Activated gamma-delta T cell treated with Interleukin-2 at 50 U/mL for 16 hours (primary cell): ENCODE results near the gene STAC.
"Not testable (repeated sequence)": the region's sequence is repeated elsewhere in the genome, so short reads cannot be mapped to it uniquely, and the experiment has no call there.

Experiments
- DNase-seq: peaks from one replicate; pipeline ENCODE4 v3.0.0-alpha.2; 2020

The STAC gene

DNA sequence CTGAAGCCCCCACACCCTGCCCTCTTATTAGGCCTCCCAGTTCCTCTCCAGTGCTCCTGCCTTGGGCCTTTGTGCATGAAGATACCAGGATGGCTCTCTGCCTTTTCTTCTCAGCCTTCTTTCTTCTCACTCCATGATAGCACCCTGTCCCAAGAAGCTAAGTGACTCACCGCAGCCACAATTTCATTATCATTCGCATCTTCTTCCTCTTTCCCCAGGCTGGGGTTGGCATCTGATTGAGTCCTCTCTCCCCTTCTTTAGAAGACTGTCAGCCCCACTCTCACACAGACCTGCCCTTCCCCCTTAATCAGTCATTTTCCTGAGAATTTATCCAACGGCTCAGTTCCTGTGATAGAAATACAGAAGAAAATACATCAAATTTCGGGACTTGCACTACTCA is 102.0 kb downstream of the STAC start:
- DNase-seq: no peak

DNA sequence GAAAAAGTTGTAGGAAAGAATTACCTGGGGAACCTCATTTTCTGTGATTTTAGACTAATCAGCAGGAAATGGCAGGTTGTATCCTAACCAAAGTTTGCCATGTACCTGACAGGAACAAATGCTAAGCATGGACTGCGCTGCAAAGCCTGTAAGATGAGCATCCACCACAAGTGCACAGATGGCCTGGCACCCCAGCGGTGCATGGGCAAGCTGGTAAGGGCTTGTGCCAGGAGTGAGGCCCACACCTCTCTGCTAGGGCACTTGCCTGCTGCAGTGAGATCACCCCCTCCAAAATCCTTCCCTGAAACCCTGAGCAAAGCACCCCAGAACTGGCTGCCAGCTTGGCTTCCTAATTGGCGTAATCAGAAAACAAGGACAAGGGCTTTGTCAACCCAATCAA is 102.6 kb downstream of the STAC start:
- no peak for DNase-seq

DNA sequence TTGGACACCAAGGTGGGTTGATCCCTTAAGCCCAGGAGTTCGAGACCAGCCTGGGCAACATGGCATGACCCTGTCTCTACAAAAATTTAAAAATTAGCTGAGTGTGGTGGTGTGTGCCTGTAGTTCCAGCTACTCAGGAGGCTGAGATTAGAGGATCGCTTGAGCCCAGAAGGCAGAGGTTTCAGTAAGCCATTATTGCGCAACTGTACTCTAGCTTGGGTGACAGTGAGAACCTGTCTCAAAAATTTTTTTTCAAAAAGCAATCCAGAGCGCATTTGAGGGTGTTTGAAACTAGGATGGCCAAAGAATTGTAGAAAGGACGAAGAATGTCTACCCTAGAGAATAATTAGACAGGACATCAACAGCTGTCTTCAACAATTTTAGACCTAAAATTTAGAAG is 103.4 kb downstream of the STAC start:
- no peak for DNase-seq

DNA sequence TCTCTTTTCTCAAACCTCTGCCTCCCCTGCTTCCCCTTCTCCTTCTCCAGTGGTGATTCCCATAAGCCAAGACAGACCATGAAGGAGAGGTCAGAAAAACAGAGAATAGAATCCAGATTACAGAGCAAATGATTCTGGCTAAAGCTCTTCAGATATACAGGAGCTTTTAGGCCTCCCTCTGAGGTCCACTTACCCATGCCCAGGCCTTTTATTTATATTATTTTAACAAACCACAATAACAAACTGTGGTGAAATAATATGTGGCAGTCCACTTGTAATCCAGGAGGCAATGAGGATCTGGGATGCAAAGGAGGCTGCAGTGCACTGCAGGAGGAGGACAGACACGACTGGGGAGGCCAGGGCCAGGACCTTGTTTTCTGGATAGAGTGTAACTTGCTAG is 104.1 kb downstream of the STAC start:
- no peak for DNase-seq

DNA sequence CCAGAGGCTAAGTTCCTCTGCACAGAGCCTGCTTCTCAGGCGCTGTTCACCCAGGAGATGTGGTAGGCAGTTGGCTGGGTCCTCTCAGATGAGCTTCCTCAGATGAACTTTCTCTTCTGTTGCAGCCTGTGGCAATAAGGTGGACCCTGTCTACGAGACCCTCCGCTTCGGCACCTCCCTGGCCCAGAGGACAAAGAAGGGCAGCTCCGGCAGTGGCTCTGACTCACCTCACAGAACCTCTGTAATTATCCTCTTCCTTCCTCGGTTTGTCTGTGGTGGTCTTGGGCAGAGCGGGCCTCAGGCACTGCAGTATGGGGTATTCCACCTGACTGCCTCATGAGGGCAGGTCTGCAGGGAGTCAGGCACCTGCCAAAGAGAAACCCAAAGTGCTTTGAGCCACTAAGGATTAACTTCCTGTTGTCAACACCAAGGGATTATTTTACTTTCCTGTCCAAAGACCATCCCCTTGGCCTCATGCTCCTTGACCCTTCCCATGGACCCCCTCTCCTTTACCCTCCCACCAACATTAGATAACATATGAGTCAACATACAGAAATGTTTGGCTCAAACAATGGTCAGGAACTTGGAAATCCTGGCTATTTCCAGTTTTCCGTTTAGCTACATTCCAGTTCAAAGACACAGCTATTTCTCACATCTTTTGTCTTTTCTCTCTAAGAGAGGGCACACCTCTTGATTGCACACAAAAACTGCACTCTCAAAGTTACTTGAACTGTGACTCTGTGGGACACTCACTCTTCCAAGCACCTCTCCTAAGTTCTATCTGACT is 105.9 kb downstream of the STAC start:
- DNase-seq: no peak

DNA sequence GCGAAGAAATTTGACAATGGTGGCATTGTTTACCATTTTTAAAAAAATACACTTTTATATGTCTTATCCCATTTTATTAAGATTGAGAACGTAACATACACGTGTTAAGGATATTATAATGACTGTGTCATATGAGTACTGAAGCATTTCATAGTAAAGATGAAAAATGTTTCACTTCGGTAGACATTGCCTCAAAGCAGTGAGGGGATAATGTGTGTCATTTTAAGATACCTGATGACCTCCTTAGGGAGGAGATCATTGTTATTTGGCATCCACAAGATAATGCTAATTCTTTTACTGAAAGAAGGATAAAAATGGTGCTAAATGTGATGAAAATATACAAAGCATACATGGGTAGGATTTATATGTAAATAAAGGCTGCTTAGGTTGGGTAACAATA is 107.3 kb downstream of the STAC start:
- DNase-seq: no peak

DNA sequence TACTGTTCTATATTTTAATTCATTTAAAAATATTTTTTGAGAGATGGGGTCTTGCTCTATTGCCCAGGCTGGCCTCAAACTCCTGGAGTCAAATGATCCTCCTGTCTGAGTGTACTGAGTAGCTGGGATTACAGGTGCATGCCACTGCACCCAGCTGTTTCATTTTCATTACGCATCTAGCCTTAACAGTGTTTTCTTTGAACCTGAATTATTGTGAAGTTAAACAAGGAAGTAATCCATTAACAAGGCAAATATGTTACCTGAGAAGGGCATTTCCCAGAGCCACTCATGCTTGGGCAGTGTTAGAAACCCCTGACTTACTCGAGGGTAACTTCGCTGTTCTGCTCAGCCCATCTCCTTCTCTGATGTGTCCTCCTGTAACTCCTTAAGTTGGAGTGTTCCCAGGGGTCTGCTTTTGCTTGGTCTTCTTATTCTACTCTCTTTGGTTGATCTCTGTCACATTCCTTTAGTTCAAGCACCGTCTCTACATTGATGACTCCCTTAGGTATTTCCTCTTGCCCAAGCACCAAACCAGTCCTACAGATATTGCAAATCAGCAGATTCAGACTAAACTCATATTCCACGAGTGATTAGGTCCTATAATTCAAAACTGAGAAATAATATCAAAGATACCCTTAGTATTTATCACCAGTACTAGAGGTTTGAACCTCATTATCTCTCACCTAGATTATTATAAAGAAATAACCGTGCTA is 107.9 kb downstream of the STAC start:
- no peak for DNase-seq

DNA sequence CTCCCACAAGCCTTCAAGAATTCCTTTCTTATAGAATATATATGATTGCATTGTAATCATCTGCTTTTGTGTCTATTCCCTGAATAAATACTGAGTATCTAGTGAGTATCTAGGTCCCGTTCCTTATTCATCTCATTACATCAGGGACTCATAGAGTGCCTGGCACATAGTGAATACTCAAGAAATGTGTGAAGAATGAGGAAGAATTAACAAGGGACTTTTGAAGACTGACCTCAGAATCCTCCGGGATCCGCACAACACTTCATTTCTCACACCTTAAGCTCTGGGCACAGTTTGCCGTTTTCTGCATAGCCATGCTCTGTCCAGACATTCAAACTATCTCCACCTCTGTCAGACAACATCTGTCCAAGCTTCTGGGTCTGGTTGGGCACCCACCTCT is 108.8 kb downstream of the STAC start:
- no peak for DNase-seq

DNA sequence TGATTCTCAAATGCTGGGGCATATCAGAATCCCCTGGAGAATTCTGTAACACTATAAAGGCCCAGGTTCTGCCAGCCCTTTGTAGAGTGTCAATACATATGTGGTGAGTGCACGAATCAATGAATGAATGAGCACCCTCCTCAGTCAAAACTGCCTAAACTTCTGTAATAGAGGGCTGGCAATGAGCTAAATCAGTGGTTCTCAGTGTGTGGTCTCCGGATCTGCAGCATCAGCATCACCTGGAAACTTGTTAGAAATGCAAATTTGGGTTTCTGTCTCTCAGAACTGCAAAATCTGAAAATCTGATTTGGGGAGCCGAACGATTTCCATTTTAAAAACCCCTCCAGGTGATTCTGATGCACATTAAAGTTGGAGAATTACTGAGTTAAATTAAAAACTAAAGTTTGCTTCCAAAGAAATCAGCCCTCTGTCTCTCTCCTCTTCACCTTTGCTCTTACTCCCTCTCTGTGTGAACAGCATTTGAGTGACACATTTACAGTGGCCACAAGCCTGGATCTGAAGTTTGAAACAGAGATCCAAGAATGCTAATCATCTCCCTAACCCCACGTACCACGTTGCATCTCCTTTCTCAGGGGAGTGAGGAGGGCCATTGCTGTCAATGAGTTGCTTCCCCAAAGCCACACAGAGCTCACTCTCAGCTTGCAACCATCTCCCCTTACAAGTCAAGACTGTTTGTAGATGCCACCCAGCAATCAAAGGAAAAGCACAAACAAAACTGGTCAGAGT is 109.5 kb downstream of the STAC start:
- DNase-seq: no peak

DNA sequence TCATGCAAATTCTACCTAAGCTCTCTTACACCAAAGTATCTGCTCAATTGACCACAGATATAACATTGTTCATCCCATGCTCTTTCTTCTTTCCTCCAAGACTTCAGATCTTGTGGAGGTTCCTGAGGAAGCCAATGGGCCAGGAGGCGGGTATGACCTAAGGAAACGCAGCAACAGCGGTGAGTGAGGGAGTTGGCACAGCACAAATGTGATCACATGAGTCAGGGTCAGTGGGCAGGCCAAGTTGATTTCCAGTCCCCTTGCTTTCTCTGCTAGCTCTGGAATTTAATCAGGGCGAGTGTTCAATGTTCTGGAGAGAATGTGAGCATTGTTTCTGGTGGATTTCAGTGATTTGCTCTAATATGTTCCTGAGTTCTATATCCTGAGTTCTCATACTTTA is 112.7 kb downstream of the STAC start:
- DNase-seq: no peak

DNA sequence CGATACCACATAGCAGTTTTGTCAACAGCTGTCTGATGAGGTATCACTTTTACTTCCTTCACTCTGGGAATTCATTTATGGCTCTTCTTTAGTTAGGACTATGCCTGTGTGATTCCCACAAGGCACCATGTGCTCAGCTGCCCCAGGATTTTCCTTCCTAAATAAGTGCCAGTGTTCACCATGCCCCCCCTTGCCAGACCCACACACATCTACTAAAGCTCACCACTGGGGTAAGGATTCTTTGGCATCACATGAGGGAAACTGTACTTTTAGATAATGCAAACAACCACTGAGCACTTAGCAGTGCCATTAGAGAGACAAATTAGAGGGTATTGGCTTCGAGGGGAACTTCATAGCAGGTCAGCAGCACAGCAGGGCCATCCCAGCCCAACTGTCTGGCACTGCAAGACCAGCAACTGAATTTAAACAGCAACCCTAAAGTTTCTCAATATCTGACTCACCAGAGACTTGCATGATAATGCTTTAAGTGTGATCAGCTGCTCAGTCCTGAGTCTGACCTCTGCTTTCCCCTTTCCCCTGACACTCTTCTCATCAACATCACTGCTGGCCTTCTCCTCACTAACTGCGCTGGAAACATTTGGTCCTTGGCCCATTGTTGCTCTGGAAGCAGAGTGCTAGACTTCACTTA is 114.3 kb downstream of the STAC start:
- no peak for DNase-seq

DNA sequence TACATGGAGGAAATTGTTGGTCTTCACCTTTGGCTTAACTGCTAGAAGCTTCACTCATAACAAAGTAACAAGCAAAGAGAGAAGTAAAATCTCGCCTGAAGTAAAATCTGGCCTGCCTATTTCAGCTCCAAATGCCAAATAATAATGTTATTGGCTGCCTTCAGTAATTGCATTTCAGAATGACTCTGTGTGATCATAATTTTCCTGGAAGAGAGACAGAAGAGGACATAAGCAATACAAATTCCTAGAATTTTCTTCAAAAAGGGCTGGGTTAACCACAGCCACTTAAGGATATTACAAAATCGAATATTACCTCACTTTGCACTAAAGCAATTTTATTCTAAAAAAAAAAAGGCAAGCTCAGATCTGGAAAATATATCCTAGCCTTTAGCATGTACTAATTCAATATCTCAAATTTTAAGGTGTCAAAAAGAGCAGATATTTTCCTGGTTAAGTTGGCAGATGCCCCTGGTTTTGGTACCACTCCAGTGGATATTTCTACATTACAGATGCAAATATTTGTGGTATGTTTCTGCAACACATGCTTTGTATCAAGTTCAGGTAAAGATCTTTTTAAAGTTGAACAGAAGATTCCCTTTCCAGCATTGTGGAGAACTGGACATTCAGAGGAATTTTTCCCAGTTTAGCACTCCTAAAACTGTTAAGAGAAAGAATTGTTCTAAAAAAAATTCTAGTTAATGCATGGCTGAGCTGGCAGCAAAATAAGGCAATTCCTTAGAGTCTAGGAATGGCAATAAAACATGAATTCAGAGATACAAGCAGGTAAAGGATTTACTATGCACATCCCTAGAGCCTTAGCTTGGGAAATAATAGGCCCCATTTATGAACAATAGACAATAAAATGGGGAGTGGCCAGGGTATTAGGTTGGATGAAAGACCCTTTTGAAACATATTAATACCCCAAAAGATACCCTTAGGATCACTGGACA is 116.7 kb downstream of the STAC start:
- no peak for DNase-seq

DNA sequence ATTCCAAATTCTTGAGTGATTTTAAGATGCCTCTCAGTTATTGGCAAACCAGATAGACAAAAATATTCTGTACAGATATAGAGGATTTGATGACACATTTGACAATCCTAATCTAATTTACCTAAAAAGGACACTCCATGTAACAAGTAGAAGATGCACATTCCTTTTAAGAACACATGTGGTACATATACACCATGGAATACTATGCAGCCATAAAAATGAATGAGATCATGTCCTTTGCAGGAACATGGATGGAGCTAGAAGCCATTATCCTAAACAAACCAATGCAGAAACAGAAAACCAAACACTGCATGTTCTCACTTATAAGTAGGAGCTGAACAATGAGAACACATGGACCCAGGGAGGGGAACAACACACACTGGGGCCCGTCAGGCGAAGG is 119.7 kb downstream of the STAC start:
- DNase-seq: not testable (repeated sequence)

DNA sequence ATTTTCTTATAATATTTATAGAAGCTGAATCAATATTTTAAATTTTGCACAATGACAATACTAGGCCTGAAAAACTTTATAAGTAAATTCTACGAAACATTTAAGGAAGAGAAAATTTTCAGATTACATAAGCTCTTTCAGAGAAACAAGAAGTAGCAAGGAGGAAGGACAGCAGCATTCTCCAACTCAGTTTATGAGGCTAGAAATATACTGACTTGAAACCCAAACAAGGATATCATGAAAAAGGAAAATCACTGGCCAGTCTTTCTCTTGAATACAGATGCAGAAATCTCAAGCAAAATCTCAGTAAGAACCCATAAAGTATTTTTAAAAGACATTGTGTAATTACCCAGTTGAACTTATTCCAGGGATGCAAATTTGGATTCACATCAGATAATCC is 121.3 kb downstream of the STAC start:
- no peak for DNase-seq

DNA sequence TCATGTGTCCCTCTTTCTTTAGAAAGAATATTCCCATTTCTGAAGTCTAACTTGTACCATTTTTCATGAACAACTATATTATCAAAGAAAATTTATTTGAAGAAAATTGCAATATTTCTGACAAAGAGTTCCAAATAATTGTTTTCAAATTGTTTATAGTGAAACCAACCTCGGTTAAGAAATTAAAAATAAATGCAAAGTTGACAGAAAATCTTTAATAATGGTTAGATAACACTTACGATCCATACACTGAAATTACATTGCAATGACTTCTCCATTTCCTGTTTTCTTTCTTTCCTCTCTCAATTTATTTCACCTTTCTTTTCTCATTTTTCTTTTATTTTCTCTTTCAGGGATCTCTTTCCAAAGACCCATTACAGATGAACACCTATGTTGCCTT is 125.1 kb downstream of the STAC start:
- no peak for DNase-seq

DNA sequence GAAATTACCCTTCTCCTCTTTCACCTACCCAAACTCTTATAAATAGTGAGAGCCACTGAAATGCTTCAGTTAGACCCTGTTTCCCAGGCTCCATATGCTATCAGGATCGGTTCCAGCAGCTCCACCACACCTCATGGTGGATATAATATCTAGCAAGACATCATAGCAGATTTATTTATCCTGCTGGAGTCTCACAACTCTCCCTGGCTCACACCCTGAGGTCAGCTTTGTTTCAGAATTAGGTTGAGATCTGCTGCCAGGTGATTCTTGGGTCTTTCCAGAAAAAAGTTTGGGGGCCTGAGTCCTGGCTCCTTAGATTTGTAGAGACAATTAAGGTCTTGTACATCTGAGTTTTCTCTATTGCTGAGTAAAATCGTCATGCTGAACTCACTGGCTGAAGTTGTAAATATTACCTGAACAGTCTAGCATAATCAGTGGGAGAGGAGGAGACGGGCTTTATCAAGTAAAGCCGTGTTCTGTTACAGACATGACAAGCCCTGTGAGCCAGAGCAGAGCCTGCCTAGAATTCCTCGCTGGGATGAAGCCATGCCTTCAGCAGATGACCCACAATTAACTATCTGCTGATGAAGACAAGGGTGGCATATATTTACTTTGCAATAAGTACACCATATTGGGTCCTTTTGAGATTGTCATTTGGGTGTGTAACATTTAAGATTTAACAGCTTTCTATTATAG is 131.6 kb downstream of the STAC start:
- DNase-seq: no peak

DNA sequence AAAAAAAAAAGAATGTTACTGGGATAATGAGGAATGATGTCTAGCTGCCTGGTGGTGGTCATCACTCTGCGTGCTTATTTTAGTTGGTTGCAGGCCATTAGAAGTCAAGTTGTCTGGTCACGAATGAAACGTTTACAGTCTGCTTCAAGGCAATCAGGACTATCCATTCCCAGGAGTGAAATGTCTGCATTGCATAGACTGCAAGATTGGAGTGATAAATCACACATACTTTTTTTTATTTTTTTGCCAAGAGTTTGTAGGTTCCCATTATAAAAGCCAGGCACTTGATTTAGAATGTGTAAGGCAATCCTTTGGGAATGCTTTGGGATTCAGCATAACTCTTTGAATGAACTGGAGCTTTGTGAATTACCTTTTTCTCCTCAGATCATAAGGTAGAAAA is 132.3 kb downstream of the STAC start:
- DNase-seq: no peak

DNA sequence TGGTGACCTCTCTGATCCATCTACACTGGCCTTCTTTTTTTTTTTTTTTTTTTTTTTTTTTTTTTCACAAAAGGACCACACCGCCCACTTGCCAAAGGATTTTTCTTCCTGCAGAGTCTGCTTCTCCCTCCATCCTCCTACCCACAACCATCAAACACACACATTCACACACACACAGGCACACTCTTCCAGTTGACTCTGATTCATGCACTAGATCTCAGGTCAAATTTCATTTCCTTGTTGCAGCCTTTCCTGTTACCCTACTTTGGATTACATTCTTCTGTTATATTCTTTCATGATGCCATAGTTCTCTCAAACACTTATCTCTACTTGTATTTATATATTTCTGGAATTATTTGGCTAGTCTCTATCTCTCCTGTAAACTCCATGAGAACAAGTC is 133.9 kb downstream of the STAC start:
- DNase-seq: no peak

DNA sequence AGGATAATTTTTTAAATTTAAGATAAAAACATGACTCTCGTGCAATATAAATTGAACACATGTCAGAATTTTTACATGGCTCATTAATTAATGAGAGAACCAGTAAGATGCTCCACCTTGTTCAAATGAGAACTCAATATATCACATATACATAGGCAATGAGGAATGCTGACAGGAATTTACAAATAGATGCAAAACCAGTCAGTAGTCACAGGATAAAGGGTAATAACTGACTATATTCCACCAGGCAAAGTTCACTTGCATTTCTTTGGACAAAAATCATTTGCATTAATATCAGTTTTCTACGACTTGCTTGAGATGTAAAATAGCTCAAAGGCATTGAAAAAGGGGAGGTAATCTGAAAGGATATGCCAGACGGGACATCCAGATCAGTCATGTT is 139.4 kb downstream of the STAC start:
- DNase-seq: no peak

DNA sequence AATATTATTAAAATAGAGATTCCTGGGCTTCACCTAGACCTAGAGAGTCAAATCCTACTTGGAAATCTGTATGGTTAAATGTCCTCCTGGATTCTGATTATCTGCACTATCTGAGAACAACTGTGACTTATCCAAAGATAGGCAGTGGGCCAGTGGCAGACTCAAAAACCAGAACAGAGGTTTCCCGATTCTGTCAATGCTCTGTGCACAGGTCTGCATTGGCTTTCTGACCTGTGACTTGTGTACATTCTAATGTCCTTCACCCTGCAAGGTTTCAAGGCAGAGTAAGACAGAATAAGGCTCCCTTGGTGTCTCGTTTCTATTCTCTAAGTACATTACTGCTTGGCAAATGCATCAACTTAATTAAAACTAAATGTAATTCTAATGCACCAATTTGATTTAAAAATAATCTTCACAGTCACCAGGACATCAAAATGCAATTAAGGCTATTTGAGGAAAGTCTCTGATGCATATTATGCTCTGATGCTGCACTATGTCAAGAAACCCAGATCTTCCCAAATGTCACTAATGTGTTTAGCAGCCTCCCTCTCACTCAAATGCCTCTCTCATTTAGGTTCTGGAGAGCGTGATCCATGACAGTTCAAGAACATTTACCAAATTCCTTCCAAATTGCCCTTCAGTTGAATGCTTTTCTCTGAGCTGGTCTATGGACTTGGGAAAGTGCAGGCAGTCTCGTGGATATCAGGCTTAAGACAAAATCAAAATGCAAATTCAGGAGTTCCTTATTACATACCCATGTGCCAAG is 140.1 kb downstream of the STAC start:
- no peak for DNase-seq

DNA sequence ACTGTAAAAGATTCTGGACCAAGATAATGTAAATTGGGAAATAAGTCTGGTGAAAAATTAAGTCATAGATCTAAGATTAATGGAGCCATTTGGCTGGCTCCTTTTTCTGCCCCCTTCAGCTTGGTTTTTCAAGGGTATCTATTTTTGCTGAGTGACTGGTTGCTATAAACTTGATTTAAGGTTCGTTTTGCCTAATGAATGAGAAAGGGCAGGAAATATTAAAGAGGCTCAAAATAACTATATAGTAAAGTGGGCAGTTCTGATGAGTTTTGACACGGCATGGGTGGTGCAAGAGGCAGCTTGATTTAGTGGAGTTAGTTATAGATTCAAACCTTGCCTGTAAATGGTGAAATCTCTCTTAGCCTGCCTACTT is 140.7 kb downstream of the STAC start:
- no peak for DNase-seq
